DND-41 (cell line): Measurements from ENCODE around the gene PCGF3.

Experiments used
- CTCF ChIP-seq: IDR thresholded peaks from 2 replicates; pipeline ENCODE4 v1.5.1; 2012; ENCODE audit warnings: borderline replicate concordance, low read length, moderate library complexity, mild to moderate bottlenecking; ENCODE audit not compliant: poor library complexity, severe bottlenecking; ENCODE audit errors: extremely low read depth
- EZH2 ChIP-seq: IDR thresholded peaks from 3 replicates; pipeline ENCODE4 v1.6.1; 2012; ENCODE audit warnings: borderline replicate concordance, low read depth, mild to moderate bottlenecking, moderate library complexity, low read length, inconsistent platforms; ENCODE audit not compliant: severe bottlenecking

DNA sequence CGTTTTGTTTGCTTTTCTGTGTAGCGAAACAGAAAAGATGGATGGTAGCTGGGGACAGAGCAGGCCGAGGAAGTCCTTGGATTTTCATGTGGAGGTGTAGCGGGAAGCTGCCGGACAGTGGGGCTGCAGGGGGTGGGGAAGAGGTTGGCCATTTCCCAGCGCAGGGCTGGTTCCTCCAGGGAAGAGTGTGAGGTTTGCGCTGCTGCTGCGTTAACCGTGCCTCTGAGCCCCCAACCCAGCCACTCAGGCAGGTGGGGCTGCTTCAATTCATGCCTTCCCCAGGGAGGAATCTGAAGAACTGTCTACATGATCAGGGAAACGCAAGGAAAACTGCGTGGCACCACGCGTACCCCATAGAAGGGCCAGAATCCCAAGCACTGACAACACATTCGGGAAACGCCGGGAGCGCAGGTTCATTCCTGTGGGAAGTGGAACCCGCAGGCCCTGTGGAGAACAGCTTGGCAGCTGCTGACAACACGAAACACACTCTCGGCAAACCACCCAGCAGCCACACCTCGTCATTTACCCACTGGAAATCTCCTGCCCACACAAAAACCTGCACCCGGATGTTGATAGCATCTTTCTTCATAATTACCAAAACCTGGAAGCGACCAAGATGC is 57.7 kb downstream of the PCGF3 start:
- TF ChIP-seq EZH2: no peak
- no peak for TF ChIP-seq CTCF
